Suppressor macrophage treated with lipopolysaccharide for 4 hours (primary cell): ENCODE measurements around the gene RHOJ.

Source experiments
- DNase-seq: peaks from one replicate; pipeline ENCODE4 v3.0.0-alpha.2; 2020

RHOJ gene

GRCh38 chr14:63209160-63209559 is 4.9 kb downstream of the RHOJ start:
- DNase-seq, result no peak

DNA sequence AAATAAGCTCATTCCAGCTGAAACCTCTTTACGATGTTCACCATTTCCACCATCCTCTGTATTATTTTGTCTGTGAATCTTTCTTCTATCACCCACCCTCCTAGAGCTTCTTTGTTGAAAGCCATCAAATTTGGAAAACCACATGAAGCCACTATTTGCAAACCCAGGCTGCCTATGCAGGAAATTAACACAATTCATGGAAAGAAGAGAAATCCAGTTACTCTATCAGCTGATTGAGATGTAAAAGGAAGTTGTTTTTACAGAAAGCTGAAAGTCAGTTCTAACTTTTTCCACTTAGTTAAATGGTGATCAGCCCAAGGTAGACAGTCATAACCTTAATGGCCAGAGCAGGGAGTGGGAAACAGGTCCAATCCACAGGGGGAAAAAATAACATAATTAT is 6.6 kb downstream of the RHOJ start:
- no peak for DNase-seq

DNA sequence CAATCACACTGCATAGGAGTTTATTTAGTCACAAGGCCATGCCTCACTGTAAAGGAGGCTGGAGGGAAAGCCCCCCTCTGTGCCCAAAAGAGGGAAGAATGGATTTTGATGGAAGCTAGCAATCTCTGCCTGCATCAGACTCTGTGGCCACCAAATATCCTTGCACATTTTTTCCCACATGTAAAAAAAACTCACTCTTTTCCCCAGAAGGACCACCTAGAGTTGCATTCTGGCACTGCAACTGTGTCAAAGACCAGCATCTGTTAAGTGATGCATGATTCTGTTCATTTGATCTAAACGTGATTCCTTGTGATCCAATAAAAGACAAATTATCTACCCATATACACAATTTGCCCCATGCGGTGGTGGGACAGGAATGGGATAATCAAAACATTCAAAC is 8.0 kb downstream of the RHOJ start:
- no peak for DNase-seq

DNA sequence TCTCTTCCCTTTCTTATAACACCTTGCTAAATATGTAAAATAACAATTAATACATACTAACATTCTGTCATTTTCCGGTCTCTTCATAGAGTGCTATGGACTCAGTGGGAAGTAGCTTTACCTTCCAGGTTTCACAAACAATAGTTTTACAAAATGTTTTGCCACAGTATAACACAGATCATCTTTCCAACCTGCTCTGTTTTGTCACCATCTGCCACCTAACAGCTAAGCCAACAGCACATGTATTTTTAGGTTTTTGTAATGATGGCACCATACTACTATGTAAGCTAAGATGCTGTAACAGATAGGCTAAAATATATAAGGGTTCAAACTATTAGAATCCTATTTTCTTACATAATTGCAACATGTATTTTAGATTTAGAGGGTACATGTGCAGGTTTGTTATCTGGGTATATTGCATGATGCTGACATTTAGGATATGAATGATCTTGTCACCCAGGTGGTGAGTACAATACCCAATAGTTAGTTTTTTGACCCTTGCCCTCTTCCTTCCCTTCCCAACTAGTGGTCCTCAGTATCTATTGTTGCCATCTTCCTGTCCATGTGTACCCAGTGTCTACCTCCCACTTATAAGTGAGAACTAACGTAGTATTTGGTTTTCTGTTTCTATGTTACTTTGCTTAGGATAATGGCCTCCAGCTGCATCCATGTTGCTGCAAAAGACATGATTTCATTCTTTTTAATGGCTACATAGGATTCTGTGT is 8.7 kb downstream of the RHOJ start:
- no peak for DNase-seq

DNA sequence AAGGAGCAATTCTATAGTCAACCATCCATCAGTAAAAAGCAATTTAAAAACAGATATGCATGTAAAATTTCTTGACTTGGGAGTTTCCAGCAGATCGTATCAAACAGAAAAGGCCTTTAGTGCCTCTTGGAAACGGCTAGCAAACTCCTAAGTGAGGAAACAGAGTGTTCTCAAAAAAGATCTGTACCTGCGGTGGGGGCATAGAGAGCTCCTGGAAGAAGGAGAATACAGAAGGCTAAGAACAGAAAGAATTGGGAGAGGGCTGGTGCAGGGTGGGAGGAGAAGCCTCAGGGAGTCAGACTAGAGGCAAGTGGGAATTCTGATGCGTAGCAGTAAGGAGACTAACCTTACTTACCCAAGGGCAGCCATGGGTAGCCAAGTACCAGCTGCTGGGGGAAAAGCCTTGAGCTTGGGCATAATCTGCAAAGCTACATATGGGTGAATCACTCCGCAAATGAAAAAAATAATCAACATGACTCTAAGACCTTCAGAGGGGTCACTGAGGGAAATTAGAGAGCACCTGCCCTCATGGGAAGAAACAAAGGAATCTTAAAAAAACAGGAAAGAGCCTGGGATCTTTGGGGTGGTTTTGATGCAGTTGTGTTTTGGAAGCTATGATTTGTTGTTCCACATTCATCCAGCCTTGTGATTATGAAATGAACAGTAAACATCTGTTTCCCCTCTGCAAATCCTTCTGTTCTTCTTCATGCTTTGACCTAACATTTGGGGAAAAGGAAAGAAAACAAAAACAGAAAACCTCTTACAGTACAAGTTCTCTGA is 10.4 kb downstream of the RHOJ start:
- no peak for DNase-seq

GRCh38 chr14:63220526-63220925 is 16.3 kb downstream of the RHOJ start:
- DNase-seq, result no peak

- DNase-seq, result no peak
Measured at GRCh38 chr14:63223596-63223995, 19.4 kb downstream of the RHOJ start.

DNA sequence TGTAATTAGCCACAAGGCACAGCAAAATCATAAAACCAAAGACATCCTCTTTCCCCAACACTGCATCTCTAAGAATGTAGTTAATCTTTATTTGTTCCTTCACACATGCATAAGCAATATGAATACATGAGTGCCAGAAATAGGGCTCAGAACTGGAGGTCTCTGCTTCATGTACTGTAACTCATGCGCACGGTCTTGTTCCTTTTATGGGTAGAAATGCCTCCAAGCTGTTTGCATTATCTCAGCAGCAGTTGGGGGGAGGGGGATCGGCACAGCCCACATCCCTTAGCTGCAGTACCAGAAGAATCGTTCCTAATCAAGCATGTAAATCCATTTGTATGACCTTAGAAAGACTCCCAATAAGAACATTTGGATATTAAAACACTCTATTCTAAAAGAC is 20.0 kb downstream of the RHOJ start:
- no peak for DNase-seq

- no peak for DNase-seq
Measured at GRCh38 chr14:63228217-63228616, 24.0 kb downstream of the RHOJ start.

DNA sequence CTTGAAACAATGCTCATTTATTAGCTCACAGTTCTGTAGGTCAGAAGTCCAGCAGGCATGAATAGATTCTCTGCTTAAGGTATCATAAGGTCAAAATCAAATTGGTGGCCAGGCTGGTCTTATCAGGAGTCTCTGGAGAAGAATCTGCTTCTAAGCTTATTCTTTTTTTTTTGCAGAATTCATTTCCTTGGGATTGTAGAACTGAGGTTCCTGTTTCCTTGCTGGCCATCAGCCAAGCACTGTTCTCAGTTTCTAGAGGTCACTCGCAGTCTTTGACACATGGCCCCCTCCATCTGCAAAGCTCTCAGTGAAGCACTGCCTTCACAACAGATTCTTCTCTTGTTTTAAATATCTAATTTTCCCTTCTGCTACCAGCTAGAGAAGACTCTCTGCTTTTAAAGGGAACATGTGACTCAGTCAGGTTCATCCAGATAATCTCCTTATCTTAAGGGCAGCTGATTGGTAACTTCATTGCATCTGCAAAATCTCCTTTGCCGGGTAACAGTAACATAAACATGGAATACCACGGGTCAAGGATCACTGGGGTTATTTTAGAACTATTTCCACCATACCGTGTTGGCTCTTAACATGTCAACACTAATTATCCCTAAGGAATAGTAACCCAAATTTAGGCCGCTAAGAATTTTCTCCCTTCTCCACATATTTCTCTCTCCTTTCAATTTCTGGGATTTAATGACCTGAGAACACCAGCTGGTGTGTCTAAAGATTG is 25.3 kb downstream of the RHOJ start:
- no peak for DNase-seq

GRCh38 chr14:63231766-63232165 is 27.5 kb downstream of the RHOJ start:
- DNase-seq, result no peak

GRCh38 chr14:63237791-63238190 is 33.5 kb downstream of the RHOJ start:
- no peak for DNase-seq

- DNase-seq, result no peak
Measured at GRCh38 chr14:63240221-63240620, 36.0 kb downstream of the RHOJ start.

DNA sequence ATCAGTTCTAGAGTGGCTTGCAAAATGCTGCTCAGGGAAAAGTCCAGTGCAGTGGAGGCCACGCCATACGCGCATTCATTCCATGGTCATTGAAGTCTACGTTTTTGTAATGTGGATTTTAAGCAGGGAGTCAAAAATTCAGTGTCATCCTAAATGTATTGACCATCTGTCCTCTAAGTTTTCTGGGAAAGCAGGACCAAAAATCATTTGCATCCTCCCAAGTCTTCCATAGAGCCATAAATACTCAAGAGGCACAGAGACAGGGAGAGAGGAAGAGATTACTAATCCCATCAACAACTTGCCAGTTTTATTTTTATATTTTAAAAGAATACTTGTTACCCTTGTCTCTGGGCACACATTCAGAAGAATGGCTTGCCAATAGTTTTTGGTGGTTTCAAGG is 36.9 kb downstream of the RHOJ start:
- DNase-seq, result no peak

- no peak for DNase-seq
Measured at GRCh38 chr14:63243646-63244045, 39.4 kb downstream of the RHOJ start.

- no peak for DNase-seq
Measured at GRCh38 chr14:63245893-63246292, 41.6 kb downstream of the RHOJ start.

DNA sequence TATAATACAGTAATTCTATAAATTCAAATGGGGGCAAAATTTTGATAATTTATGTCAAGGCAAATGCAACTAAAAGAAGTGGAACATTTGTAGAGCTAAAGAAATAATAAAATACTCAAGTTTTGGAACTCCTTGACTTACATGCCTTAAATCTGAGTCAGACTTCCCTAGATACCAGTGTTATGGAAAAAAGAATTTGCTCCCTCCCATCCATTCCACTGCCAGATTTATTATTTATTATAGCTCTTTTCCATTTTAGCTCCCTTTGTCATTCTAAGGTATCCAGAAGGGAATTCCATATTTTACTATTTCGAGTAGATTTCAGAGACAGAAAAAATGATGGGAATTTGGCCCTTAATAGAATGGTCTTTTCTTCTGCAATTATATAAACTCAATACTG is 44.0 kb downstream of the RHOJ start:
- DNase-seq, result no peak

DNA sequence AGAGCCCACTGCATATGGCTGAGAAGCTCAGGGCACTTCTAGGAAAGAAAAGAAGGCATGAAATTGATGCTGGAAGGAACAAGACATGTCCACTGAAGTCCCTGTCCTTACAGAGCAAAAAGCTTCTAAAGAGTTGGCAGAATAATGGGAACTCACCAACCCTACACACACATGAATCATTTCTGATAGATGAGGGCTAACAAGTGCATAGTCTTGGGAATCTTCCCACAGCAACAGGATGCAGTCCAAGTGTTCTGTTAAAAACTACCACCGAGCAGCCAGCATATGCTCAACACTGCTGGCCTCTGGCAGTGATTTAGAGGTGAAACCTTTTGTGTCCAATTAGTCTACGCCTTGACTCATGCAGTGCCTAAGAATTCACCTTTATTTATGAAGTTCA is 44.8 kb downstream of the RHOJ start:
- no peak for DNase-seq

- DNase-seq, result no peak
Measured at GRCh38 chr14:63257299-63257698, 53.1 kb downstream of the RHOJ start.

GRCh38 chr14:63262446-63262845 is 58.2 kb downstream of the RHOJ start:
- DNase-seq, result no peak

GRCh38 chr14:63266106-63266505 is 61.9 kb downstream of the RHOJ start:
- no peak for DNase-seq

DNA sequence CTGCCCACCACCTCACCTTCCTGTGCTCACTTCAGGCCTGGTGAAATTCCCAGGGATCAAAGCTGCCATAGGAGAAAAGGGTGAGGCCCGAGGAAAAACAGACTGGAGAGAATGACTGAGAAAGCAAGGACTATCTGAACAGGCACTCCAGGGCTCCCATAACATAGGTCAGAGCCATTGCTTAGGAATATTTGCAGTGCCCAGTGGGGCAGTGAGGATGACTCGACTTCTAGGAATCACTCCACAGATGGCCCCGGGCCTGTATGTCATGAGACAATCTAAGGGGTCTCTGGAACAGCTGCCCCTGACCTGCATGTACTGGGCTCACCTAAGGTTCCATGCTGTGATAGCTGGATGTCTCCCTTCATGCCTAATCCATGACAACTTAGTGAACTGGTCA is 62.9 kb downstream of the RHOJ start:
- DNase-seq, result no peak

DNA sequence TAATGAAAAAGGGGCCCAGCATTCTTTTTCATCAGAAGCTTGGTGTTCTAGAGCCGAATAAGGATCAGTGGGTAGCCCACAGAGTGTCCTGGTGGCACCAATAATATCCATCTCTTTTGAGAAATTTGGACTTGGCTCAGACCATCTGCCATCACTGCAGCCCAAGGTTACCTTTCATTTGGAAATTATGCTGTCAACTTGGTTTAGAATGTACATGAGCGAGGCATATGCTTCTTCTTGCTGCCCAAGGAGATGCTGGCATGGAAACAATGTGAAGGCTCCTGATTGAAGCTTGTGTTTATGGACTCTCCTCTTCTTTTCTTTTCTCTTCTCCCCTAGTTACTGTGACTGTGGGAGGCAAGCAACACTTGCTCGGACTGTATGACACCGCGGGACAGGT is 64.5 kb downstream of the RHOJ start:
- DNase-seq, result no peak
